22Rv1 (cell line): ENCODE results near the gene PALLD.

ENCODE experiments used
- CTCF ChIP-seq: fragments of 450-650 bp; IDR thresholded peaks from 2 replicates; pipeline ENCODE4 v1.5.1; 2017; ENCODE audit warnings: mild to moderate bottlenecking
- ZFX ChIP-seq: fragments of 450-650 bp; IDR thresholded peaks from 2 replicates; pipeline ENCODE4 v1.6.1; 2017; ENCODE audit warnings: antibody characterized with exemption, borderline replicate concordance

DNA sequence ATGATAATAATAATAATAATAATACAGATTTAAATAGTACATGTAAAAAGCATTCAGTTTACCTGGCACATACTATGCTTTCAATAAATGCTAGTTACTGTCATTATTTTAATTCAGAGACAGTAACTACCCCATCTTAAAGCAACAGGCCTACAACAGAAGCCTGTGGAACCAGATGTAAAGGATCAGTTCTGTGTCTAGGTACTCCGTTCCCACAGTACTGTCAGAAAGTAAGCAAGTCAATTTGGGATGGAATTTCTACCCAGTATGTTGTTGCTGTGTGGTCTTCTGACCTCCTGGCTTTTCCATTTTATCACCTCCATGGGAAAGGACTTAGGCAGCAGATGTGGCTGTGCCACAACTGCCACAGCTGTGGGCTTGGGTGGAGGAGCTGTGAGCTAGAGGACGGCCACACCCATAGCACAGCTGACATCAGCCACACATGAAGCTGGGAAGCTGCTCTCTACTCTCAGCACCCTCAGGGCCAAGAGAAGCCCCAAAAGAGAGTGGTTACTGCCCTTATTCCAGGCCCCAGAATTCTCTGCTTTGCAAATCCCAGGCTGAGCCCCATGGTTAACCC, 410.4 kb downstream of the PALLD start:
- TF ChIP-seq CTCF (no peak), ZFX (no peak)
